GM12873 (cell line): ENCODE data around the gene HAVCR2.

Experiments used
- CTCF ChIP-seq: IDR thresholded peaks from 2 replicates; pipeline ENCODE4 v1.5.1; 2012; ENCODE audit warnings: low read depth, mild to moderate bottlenecking, moderate library complexity, low read length, control low read depth; ENCODE audit not compliant: insufficient read depth; ENCODE audit errors: missing control alignments

Gene HAVCR2

GRCh38 chr5:157057459-157058370, 51.1 kb downstream of the HAVCR2 start:
- TF ChIP-seq CTCF, result no peak

GRCh38 chr5:157051604-157052245, 57.1 kb downstream of the HAVCR2 start:
- TF ChIP-seq CTCF, result no peak

GRCh38 chr5:157050050-157050449, 58.8 kb downstream of the HAVCR2 start:
- no peak for TF ChIP-seq CTCF

GRCh38 chr5:157049605-157050004, 59.2 kb downstream of the HAVCR2 start:
- TF ChIP-seq CTCF, result no peak

- TF ChIP-seq CTCF, result no peak
Measured at GRCh38 chr5:157047898-157048297, 60.9 kb downstream of the HAVCR2 start.

GRCh38 chr5:157046041-157046440, 62.8 kb downstream of the HAVCR2 start:
- no peak for TF ChIP-seq CTCF

- no peak for TF ChIP-seq CTCF
Measured at GRCh38 chr5:157045601-157046000, 63.2 kb downstream of the HAVCR2 start.
